OCI-LY1 (cell line): ENCODE results near the gene MED14.

Experiments used
- H2AFZ ChIP-seq: fragments of 200-600 bp; sonication (generic), shearing (Covaris generic); 2 replicates; pipeline ENCODE4 v1.6.0; 2014; ENCODE audit warnings: antibody characterized with exemption, mild to moderate bottlenecking, low read length
- H3F3A ChIP-seq: fragments of 200-600 bp; sonication (generic), shearing (Covaris generic); 2 replicates; pipeline ENCODE4 v1.6.0; 2014; ENCODE audit warnings: mild to moderate bottlenecking, antibody characterized with exemption, low read length, moderate library complexity; ENCODE audit not compliant: insufficient read depth
- H3K27ac ChIP-seq: fragments of 200-600 bp; sonication (generic); 2 replicates; pipeline ENCODE4 v1.5.1; 2014; ENCODE audit warnings: low read length, mixed run types, mild to moderate bottlenecking, low read depth; ENCODE audit not compliant: poor library complexity, severe bottlenecking
- H3K27me3 ChIP-seq: fragments of 200-600 bp; sonication (generic); 2 replicates; pipeline ENCODE4 v1.6.0; 2014; ENCODE audit warnings: antibody characterized with exemption, mild to moderate bottlenecking, low read length, moderate library complexity; ENCODE audit not compliant: insufficient read depth
- H3K36me3 ChIP-seq: fragments of 200-600 bp; sonication (generic); 2 replicates; pipeline ENCODE4 v1.6.1; 2014; ENCODE audit warnings: mild to moderate bottlenecking, antibody characterized with exemption, low read length, moderate library complexity, mixed read lengths; ENCODE audit not compliant: insufficient read depth
- H3K4me1 ChIP-seq: fragments of 200-600 bp; sonication (generic); 2 replicates; pipeline ENCODE4 v1.5.1; 2014; ENCODE audit warnings: mild to moderate bottlenecking, low read length, moderate library complexity; ENCODE audit not compliant: insufficient read depth, severe bottlenecking
- H3K4me2 ChIP-seq: fragments of 200-600 bp; sonication (generic), shearing (Covaris generic); 2 replicates; pipeline ENCODE4 v1.6.1; 2014; ENCODE audit warnings: low read length
- H3K4me3 ChIP-seq: fragments of 200-600 bp; sonication (generic); 2 replicates; pipeline ENCODE4 v1.5.1; 2014; ENCODE audit warnings: low read length, low read depth, mild to moderate bottlenecking, mixed read lengths; ENCODE audit not compliant: poor library complexity, severe bottlenecking
- H3K79me2 ChIP-seq: fragments of 200-600 bp; shearing (Covaris generic); 2 replicates; pipeline ENCODE4 v1.6.1; 2016; ENCODE audit warnings: mixed run types, low read length, mixed read lengths; ENCODE audit not compliant: insufficient read depth
- H3K9ac ChIP-seq: fragments of 200-600 bp; sonication (generic), shearing (Covaris generic); 2 replicates; pipeline ENCODE4 v1.6.1; 2014; ENCODE audit warnings: mild to moderate bottlenecking, low read length, mixed read lengths
- H3K9me2 ChIP-seq: fragments of 200-600 bp; sonication (generic), shearing (Covaris generic); 2 replicates; pipeline ENCODE4 v1.6.1; 2014; ENCODE audit warnings: low read depth, mild to moderate bottlenecking, low read length, mixed read lengths
- H3K9me3 ChIP-seq: fragments of 200-600 bp; shearing (Covaris generic); 2 replicates; pipeline ENCODE4 v1.6.1; 2014; ENCODE audit warnings: low read length, mixed read lengths
- H4K20me1 ChIP-seq: fragments of 200-600 bp; sonication (generic), shearing (Covaris generic); 2 replicates; pipeline ENCODE4 v1.6.0; 2016; ENCODE audit warnings: mild to moderate bottlenecking, low read length; ENCODE audit not compliant: insufficient read depth
- CTCF ChIP-seq: fragments of 200-600 bp; sonication (generic), shearing (Covaris generic); IDR thresholded peaks from 2 replicates; pipeline ENCODE4 v1.5.1; 2017; ENCODE audit warnings: mild to moderate bottlenecking, antibody characterized with exemption, low read length, moderate library complexity, mixed read lengths
- EZH2 ChIP-seq: fragments of 200-600 bp; sonication (generic), shearing (Covaris generic); IDR thresholded peaks from 2 replicates; pipeline ENCODE4 v1.8.0; 2017; ENCODE audit warnings: borderline replicate concordance, mixed run types, mild to moderate bottlenecking, antibody characterized with exemption, low read length, moderate library complexity, mixed read lengths

Gene MED14

GRCh38 chrX:40780951-40781350, 45.6 kb upstream of the MED14 start:
- no peak overlapping the region for H3K4me3 ChIP-seq
- H3K4me1 ChIP-seq: no peaks in the 10 kb centered on the region
- no peaks in the 10 kb centered on the region for H3K36me3 ChIP-seq
- H3K4me2 ChIP-seq: no peak overlapping the region
- no peak overlapping the region for H3K9ac ChIP-seq
- H3F3A ChIP-seq: no peaks in the 10 kb centered on the region
- TF ChIP-seq CTCF (no peak), EZH2 (no peak)
- H3K9me2 ChIP-seq: no peaks in the 10 kb centered on the region
- no peaks in the 10 kb centered on the region for H3K27me3 ChIP-seq
- no peaks in the 10 kb centered on the region for H4K20me1 ChIP-seq
- no peak overlapping the region for H2AFZ ChIP-seq
- no peaks in the 10 kb centered on the region for H3K79me2 ChIP-seq
- H3K9me3 ChIP-seq: no peaks in the 10 kb centered on the region
- H3K27ac ChIP-seq: no peak overlapping the region

- no peak overlapping the region for H2AFZ ChIP-seq
- H3F3A ChIP-seq: no peaks in the 10 kb centered on the region
- no peaks in the 10 kb centered on the region for H3K9me2 ChIP-seq
- no peaks in the 10 kb centered on the region for H3K4me1 ChIP-seq
- no peak overlapping the region for H3K4me2 ChIP-seq
- H3K79me2 ChIP-seq: no peaks in the 10 kb centered on the region
- H4K20me1 ChIP-seq: no peaks in the 10 kb centered on the region
- H3K27me3 ChIP-seq: no peaks in the 10 kb centered on the region
- no peaks in the 10 kb centered on the region for H3K36me3 ChIP-seq
- no peak overlapping the region for H3K27ac ChIP-seq
- TF ChIP-seq CTCF (no peak), EZH2 (no peak)
- no peak overlapping the region for H3K4me3 ChIP-seq
- H3K9me3 ChIP-seq: no peaks in the 10 kb centered on the region
- H3K9ac ChIP-seq: no peak overlapping the region
Observed at GRCh38 chrX:40780082-40780481, 44.7 kb upstream of the MED14 start.

GRCh38 chrX:40778861-40779575, 43.7 kb upstream of the MED14 start:
- Histone ChIP-seq H3F3A (no peaks in the 10 kb centered on the region), H3K27ac (no peak overlapping the region), H3K9me3 (no peaks in the 10 kb centered on the region), H3K4me1 (no peaks in the 10 kb centered on the region), H4K20me1 (no peaks in the 10 kb centered on the region), H3K79me2 (no peaks in the 10 kb centered on the region), H3K4me3 (no peak overlapping the region), H3K9ac (no peak overlapping the region), H2AFZ (no peak overlapping the region), H3K27me3 (no peaks in the 10 kb centered on the region), H3K9me2 (no peaks in the 10 kb centered on the region), H3K4me2 (no peak overlapping the region), H3K36me3 (no peaks in the 10 kb centered on the region)
- TF ChIP-seq EZH2 (no peak), CTCF (no peak)
